Mononuclear cell (primary cell): ENCODE data around the gene RIPOR2. TPM values are rescaled to one million over a fixed set of nuclear protein-coding genes. Genes with fewer than 3 reads are reported as not detected.

ENCODE experiments used
- H3K27me3 ChIP-seq: 2 replicates; pipeline ENCODE4 v1.6.0; 2011; ENCODE audit warnings: low read length, control low read depth; ENCODE audit not compliant: insufficient read depth
- H3K4me1 ChIP-seq: 2 replicates; pipeline ENCODE4 v1.5.1; 2011; ENCODE audit warnings: mild to moderate bottlenecking, low read length, control low read depth; ENCODE audit not compliant: insufficient read depth
- H3K4me3 ChIP-seq: 2 replicates; pipeline ENCODE4 v1.5.1; 2011; ENCODE audit warnings: mild to moderate bottlenecking, low read length, moderate library complexity
- H3K9me3 ChIP-seq: 2 replicates; pipeline ENCODE4 v1.5.1; 2011; ENCODE audit warnings: low read depth, mild to moderate bottlenecking, control low read depth, low read length
- total RNA-seq: library from RNA; depleted of rRNA; stranded (reverse); fragments of >200 nt; gene quantifications from one replicate; pipeline ENCODE4 v1.2.3, GENCODE V29; 2012

The RIPOR2 gene
- total RNA-seq, 1 donor = 128 TPM

DNA sequence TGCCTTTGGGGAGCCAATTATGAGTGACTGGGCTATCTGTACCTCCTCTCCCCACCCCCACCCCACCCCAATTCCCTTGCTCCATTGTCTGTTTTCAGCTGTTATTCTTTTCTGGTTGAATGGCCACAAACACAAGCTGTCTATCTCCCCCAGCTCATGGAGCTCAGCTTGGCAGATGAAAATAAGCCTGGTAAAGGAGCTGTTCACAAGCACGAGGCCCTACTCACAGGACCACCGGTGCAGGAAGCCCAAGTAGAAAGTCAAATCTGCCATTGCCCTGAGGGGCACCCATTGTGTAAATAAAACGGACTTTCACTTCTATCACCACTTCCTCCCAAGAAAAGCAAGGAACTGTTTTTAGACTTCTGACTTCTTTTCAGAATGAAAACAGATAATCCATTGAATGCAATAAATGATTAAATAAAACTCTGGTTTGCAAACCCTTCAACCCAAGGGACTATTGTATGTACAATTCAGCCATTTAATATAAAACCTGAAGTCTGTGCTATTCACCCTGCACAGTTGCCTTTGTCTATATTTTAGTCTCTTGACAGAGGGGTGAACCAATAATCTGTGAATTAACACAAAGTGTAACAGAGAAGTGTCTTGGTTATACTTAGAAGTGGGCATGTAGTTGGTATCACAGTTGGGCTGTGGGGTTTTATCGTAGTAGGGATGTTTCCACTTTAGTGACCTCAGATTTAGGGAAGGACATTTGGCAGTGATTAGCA lies 27.7 kb downstream of the RIPOR2 start:
- Histone ChIP-seq H3K9me3 (no peaks in the 10 kb centered on the region), H3K4me3 (no peak overlapping the region), H3K4me1 (peaks cover 96% of the 10 kb centered on the region), H3K27me3 (no peaks in the 10 kb centered on the region)

GRCh38 chr6:24906314-24906713 lies 29.4 kb downstream of the RIPOR2 start:
- peaks cover 96% of the 10 kb centered on the region for H3K4me1 ChIP-seq

DNA sequence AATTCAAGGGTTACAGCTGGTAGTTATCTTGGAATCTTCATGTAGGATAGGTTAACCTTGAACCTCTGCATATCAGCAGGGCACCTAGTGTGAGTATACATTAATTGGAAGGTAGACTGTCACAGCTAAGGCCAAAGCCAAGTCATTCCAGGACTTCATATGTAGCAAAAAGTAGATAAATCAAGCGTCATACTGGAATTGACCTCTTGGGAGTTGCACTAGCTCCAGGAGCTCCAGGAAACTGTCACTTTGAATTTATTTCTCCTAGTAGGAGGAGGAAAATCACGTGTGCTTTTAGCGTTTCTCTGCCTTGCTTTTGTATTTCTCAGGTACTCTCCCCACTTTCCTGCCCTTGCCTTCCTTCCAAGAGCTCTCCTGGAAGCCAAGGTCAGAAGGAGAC lies 30.3 kb downstream of the RIPOR2 start:
- H3K4me1 ChIP-seq = peaks cover 98% of the 10 kb centered on the region
- H3K9me3 ChIP-seq = no peaks in the 10 kb centered on the region
- H3K27me3 ChIP-seq = no peaks in the 10 kb centered on the region
- H3K4me3 ChIP-seq = no peak overlapping the region

More at GRCh38 chr6:24906314-24906713, 29.4 kb downstream of the RIPOR2 start:
- H3K4me3 ChIP-seq = no peak overlapping the region
- no peaks in the 10 kb centered on the region for H3K9me3 ChIP-seq
- H3K27me3 ChIP-seq = no peaks in the 10 kb centered on the region

DNA sequence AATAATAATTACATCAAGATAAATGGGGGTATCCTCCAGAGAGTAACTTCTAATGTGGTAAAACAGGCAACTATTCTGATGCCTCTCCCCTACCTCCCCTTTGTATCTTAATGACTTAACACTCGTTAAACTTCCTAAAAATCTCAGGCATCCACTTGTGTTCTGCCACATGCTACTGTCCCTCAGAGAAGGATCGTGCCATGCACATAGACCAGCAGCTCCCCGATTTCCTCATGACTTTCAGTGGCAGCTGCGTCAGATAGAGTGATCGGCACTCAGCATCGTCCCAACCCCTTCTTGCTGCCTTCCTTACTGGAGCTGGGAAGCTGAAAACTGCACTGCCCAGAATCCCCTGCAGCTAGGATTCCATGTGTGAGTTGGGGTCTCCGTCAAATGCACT lies 32.1 kb downstream of the RIPOR2 start:
- Histone ChIP-seq H3K4me3 (no peak overlapping the region), H3K27me3 (no peaks in the 10 kb centered on the region), H3K9me3 (no peaks in the 10 kb centered on the region), H3K4me1 (peaks cover 98% of the 10 kb centered on the region)

DNA sequence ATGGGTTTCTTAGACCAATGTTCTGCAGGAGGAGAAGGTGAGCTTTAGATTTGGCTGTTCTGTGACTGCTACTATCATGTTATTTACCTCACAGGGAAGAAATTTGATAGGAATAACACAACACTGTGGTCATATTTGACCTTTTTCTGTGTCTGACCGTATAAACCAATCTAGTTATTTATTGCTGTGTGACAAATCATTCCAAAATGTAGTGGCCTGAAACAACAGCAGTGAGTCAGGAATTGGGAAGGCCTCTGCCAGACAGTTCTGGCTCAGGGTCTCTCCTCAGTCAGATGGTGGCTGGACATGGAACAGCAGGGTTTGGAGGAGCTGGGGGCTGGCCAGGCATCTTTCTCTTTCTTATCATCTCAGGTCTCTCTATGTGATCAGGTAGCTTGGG lies 33.0 kb downstream of the RIPOR2 start:
- no peak overlapping the region for H3K4me3 ChIP-seq
- peaks cover 96% of the 10 kb centered on the region for H3K4me1 ChIP-seq
- no peaks in the 10 kb centered on the region for H3K27me3 ChIP-seq
- no peaks in the 10 kb centered on the region for H3K9me3 ChIP-seq

- H3K27me3 ChIP-seq = no peaks in the 10 kb centered on the region
Measured at GRCh38 chr6:24901698-24902328, 33.9 kb downstream of the RIPOR2 start.

DNA sequence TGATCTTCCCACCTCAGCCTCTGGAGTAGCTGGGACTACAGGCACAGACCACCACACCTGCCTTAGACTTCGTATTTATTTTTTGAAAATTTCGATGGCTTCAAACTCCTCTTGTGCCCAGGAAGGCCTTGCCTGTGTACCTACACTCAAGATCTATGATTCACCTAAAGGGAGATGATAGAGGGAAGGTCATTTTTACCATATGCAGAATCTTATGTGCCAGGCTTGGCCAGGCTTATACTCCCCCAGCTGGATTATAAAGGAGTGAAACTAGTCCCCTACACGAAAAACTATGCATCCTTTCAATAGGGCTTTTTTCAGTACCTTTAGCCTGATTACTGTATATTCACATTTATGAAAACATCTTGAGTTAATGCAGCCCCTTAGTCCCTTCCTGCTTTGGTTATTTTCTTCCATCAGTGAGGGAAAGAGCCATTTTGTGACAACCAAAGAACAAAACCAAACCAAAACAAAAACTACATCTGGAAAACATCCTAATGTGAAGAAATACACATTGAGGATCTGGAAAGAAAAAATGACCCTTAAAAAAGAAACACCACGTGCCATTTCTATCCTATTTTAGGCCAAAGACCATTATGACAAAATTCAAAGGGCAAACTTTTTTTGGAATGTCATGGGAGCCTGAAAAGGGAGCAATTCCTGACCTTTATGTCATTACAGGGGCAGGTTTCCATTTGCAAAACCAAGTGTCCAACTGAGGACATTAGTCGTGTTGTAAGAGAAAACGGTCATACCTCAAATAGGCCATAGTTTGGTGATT lies 34.7 kb downstream of the RIPOR2 start:
- Histone ChIP-seq H3K9me3 (no peaks in the 10 kb centered on the region), H3K4me1 (peaks cover 87% of the 10 kb centered on the region), H3K27me3 (no peaks in the 10 kb centered on the region), H3K4me3 (no peak overlapping the region)

More at GRCh38 chr6:24901698-24902328, 33.9 kb downstream of the RIPOR2 start:
- peaks cover 94% of the 10 kb centered on the region for H3K4me1 ChIP-seq
- no peak overlapping the region for H3K4me3 ChIP-seq
- no peaks in the 10 kb centered on the region for H3K9me3 ChIP-seq

DNA sequence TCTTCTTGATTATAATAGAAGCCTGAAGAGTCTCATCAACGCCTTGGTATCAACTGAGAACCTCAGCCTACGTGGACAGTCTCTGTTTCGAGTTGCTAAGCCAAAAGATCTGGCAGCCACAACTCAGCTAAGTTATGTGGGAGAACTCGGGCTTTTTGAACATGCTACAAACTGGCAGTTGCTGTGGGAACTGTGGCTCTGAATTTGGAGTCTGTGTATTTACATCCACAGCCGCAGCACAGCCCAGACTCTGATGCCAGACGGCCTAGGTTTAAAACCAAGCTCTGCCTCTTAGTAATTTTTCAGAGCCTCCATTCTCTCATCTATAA lies 35.8 kb downstream of the RIPOR2 start:
- H3K9me3 ChIP-seq = no peaks in the 10 kb centered on the region
- H3K4me3 ChIP-seq = no peak overlapping the region
- H3K4me1 ChIP-seq = peaks cover 79% of the 10 kb centered on the region
- H3K27me3 ChIP-seq = no peaks in the 10 kb centered on the region

GRCh38 chr6:24899136-24899996 lies 36.4 kb downstream of the RIPOR2 start:
- no peak overlapping the region for H3K4me3 ChIP-seq
- no peaks in the 10 kb centered on the region for H3K27me3 ChIP-seq
- H3K4me1 ChIP-seq = peaks cover 77% of the 10 kb centered on the region
- no peaks in the 10 kb centered on the region for H3K9me3 ChIP-seq

DNA sequence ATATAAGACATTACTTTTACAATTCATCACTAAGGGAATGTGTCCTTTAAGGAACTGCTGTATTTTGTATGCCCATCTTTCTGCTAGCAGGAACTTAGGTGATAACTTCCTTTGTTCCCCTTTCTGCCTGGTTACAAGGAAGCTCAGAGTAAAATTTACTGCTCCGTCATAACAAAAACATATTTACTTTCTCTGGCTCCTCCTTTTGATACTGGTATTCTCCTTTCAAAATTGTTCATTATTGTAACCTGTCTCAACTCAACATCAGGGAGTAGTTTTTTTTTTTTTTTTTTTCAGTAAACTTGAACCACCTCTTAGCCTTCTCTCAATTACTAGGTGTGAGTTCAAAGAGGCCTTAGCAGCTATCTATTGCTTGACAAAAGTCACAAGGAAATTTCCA lies 37.1 kb downstream of the RIPOR2 start:
- Histone ChIP-seq H3K9me3 (no peaks in the 10 kb centered on the region), H3K27me3 (no peaks in the 10 kb centered on the region), H3K4me1 (peaks cover 77% of the 10 kb centered on the region), H3K4me3 (no peak overlapping the region)

- Histone ChIP-seq H3K4me3 (no peak overlapping the region), H3K4me1 (peaks cover 77% of the 10 kb centered on the region), H3K27me3 (no peaks in the 10 kb centered on the region), H3K9me3 (no peaks in the 10 kb centered on the region)
Measured at GRCh38 chr6:24897186-24897585, 38.6 kb downstream of the RIPOR2 start.

- H3K27me3 ChIP-seq = no peaks in the 10 kb centered on the region
- H3K9me3 ChIP-seq = no peaks in the 10 kb centered on the region
- peaks cover 67% of the 10 kb centered on the region for H3K4me1 ChIP-seq
- no peak overlapping the region for H3K4me3 ChIP-seq
Measured at GRCh38 chr6:24893342-24893850, 42.4 kb downstream of the RIPOR2 start.

DNA sequence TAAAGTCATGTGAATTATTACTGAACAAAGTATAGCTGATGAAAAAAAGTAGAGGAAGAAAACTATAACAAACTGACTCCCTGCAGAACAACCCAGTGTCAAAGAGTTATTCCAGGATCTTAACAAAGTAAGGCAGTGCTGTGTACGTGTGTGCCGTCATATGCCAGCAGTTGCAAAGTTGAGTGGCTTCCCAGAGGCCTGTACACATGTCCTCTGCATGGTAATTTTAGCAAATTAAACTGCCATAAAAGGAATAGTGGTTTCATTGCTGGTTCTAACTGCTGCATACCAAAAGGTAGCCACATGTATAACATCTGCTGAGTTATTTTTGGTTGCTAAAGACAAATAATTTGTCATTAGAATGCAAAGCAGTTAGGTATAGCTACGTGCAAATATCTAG lies 44.8 kb downstream of the RIPOR2 start:
- H3K9me3 ChIP-seq = no peaks in the 10 kb centered on the region
- H3K4me3 ChIP-seq = no peak overlapping the region
- peaks cover 67% of the 10 kb centered on the region for H3K4me1 ChIP-seq
- no peaks in the 10 kb centered on the region for H3K27me3 ChIP-seq

DNA sequence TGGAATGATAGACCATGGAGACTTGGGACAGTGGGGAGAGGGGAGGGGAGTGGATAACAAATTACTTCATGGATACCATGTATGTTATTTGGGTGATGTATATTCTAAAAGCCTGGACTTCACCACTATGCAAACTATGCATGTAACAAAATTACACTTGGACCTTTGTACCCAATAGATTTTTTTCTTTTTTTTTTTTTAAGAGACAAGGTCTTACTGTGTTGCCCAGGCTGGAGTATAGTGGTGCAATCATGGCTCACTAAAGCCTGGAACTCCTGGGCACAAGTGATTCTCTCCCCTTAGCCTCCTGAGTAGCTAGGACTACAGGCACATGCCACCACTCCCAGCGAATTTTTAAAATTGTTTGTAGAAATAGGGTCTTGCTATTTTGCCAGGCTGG lies 45.3 kb downstream of the RIPOR2 start:
- Histone ChIP-seq H3K27me3 (no peaks in the 10 kb centered on the region), H3K4me1 (peaks cover 68% of the 10 kb centered on the region), H3K4me3 (no peak overlapping the region), H3K9me3 (no peaks in the 10 kb centered on the region)
